H1 (cell line): Measurements from ENCODE around the gene NDUFB10. TPM values are rescaled to one million over a fixed set of nuclear protein-coding genes. Genes with fewer than 3 reads are reported as not detected.
A peak's percentile ranks its signal among the peaks of the same experiment; 100 is the strongest.

Source experiments
- CTCF ChIA-PET: fragments of 300-600 bp; sonication (Branson Sonifier 250); formaldehyde crosslinking; loops from one replicate; lab custom pipeline; 2021; ENCODE audit not compliant: partially characterized antibody; lab: Charles Lee
- POLR2A ChIA-PET: fragments of 300-600 bp; sonication (Branson Sonifier 250); formaldehyde crosslinking; loops from one replicate; lab custom pipeline; 2021; ENCODE audit warnings: inconsistent platforms; ENCODE audit not compliant: partially characterized antibody; lab: Charles Lee
- DNase-seq, 2 experiments: peaks; one replicate each; pipeline versions ENCODE4 v3.0.0 to v3.0.0-alpha.2; 2010 to 2022; ENCODE audit warnings: low spot score in 2 of 2, low read depth in 1 of 2, mixed read lengths in 1 of 2
- FAIRE-seq: peaks from 2 replicates; lab custom pipeline; 2011; peaks lifted over from hg19 to GRCh38; lab: Jason Lieb, UNC
- H2AFZ ChIP-seq: 2 replicates; pipeline ENCODE4 v1.8.1; 2012; ENCODE audit warnings: low read length, inconsistent platforms
- H2AK5ac ChIP-seq: 2 replicates; pipeline ENCODE4 v1.6.1; 2013; ENCODE audit warnings: low read depth, low read length
- H2BK120ac ChIP-seq: replicated peaks from 2 replicates; pipeline ENCODE3; 2013; ENCODE audit warnings: low read depth, low read length, inconsistent platforms
- H2BK12ac ChIP-seq: 2 replicates; pipeline ENCODE4 v1.6.1; 2013; ENCODE audit warnings: low read depth, low read length
- H2BK15ac ChIP-seq: 2 replicates; pipeline ENCODE4 v1.6.1; 2013; ENCODE audit warnings: low read length
- H2BK20ac ChIP-seq: 2 replicates; pipeline ENCODE4 v1.6.1; 2013; ENCODE audit warnings: low read length
- H2BK5ac ChIP-seq: 2 replicates; pipeline ENCODE4 v1.6.1; 2013; ENCODE audit warnings: low read depth, low read length
- H3K14ac ChIP-seq: 2 replicates; pipeline ENCODE4 v1.6.1; 2013; ENCODE audit warnings: inconsistent platforms; ENCODE audit not compliant: insufficient read length
- H3K18ac ChIP-seq: 2 replicates; pipeline ENCODE4 v1.6.1; 2013; ENCODE audit warnings: low read length; ENCODE audit errors: extremely low read depth
- H3K23ac ChIP-seq: 2 replicates; pipeline ENCODE4 v1.6.1; 2013; ENCODE audit warnings: inconsistent platforms; ENCODE audit not compliant: insufficient read length
- H3K23me2 ChIP-seq: 2 replicates; pipeline ENCODE4 v1.6.1; 2013; ENCODE audit warnings: low read depth, low read length
- H3K27ac ChIP-seq: 2 replicates; pipeline ENCODE4 v1.6.1; 2011; ENCODE audit warnings: low read depth, low read length, inconsistent platforms
- H3K27me3 ChIP-seq, 4 experiments: replicated peaks in 1 of 4; 1 replicate in 1 of 4; 2 replicates in 3 of 4; pipeline versions ENCODE4 v1.6.1 to v1.8.1; 2011 to 2013; ENCODE audit warnings: low read length in 3 of 4, mild to moderate bottlenecking in 3 of 4, inconsistent platforms in 2 of 4, mixed read lengths in 2 of 4, moderate library complexity in 1 of 4; ENCODE audit not compliant: control insufficient read depth in 3 of 4, insufficient read depth in 3 of 4; ENCODE audit errors: extremely low read depth in 1 of 4
- H3K36me3 ChIP-seq, 4 experiments: 2 replicates each; pipeline versions ENCODE4 v1.6.1 to v1.8.1; 2011 to 2013; ENCODE audit warnings: mild to moderate bottlenecking in 4 of 4, low read length in 3 of 4, moderate library complexity in 2 of 4, control low read depth in 1 of 4, inconsistent platforms in 1 of 4; ENCODE audit not compliant: insufficient read depth in 4 of 4, control insufficient read depth in 2 of 4
- H3K4ac ChIP-seq: replicated peaks from 2 replicates; pipeline ENCODE3; 2013; ENCODE audit warnings: low read length, low read depth, mixed read lengths, inconsistent platforms; ENCODE audit not compliant: insufficient read length
- H3K4me1 ChIP-seq, 4 experiments: replicated peaks in 1 of 4; 1 replicate in 1 of 4; 2 replicates in 3 of 4; pipeline versions ENCODE4 v1.6.1 to v1.8.1; 2011 to 2013; ENCODE audit warnings: low read length in 3 of 4, inconsistent platforms in 2 of 4, mixed read lengths in 1 of 4; ENCODE audit not compliant: insufficient read depth in 4 of 4, control insufficient read depth in 3 of 4
- H3K4me2 ChIP-seq, 2 experiments: 2 replicates each; pipeline versions ENCODE4 v1.6.1 to v1.8.1; 2011 to 2013; ENCODE audit warnings: low read depth in 2 of 2, low read length in 2 of 2, control low read depth in 1 of 2, inconsistent platforms in 1 of 2, mild to moderate bottlenecking in 1 of 2; ENCODE audit not compliant: insufficient read depth in 1 of 2
- H3K4me3 ChIP-seq, 4 experiments: fragments of 200-600, 300-600 bp in 1 of 4; sonication (generic), shearing (Covaris generic), sonication (Bioruptor Twin) in 1 of 4; 2 replicates each; pipeline versions ENCODE4 v1.5.1 to v1.8.1; 2011 to 2016; ENCODE audit warnings: low read length in 4 of 4, low read depth in 3 of 4, control low read depth in 2 of 4, inconsistent platforms in 2 of 4, mild to moderate bottlenecking in 2 of 4, mixed read lengths in 1 of 4, moderate library complexity in 1 of 4; ENCODE audit not compliant: insufficient read depth in 2 of 4; ENCODE audit errors: extremely low read depth in 1 of 4
- H3K56ac ChIP-seq: replicated peaks from 2 replicates; pipeline ENCODE3; 2013; ENCODE audit warnings: low read depth, mild to moderate bottlenecking, mixed read lengths, low read length, inconsistent platforms; ENCODE audit not compliant: insufficient read length
- H3K79me1 ChIP-seq: 2 replicates; pipeline ENCODE4 v1.6.1; 2013; ENCODE audit warnings: low read depth, low read length, control low read depth
- H3K79me2 ChIP-seq, 2 experiments: 2 replicates each; pipeline versions ENCODE4 v1.6.1 to v1.8.1; 2012 to 2013; ENCODE audit warnings: low read length in 2 of 2, mild to moderate bottlenecking in 2 of 2, inconsistent platforms in 1 of 2; ENCODE audit not compliant: insufficient read depth in 2 of 2, control insufficient read depth in 1 of 2
- H3K9ac ChIP-seq, 4 experiments: replicated peaks in 1 of 4; 1 replicate in 1 of 4; 2 replicates in 3 of 4; pipeline versions ENCODE4 v1.6.1 to v1.8.1; 2011 to 2013; ENCODE audit warnings: low read depth in 3 of 4, low read length in 3 of 4, control low read depth in 2 of 4, mild to moderate bottlenecking in 2 of 4, moderate library complexity in 2 of 4, inconsistent platforms in 1 of 4; ENCODE audit errors: extremely low read depth in 1 of 4
- H3K9me3 ChIP-seq, 2 experiments: 2 replicates each; pipeline versions ENCODE4 v1.6.1 to v1.8.1; 2012 to 2013; ENCODE audit warnings: mild to moderate bottlenecking in 2 of 2, moderate library complexity in 2 of 2, control low read depth in 1 of 2, inconsistent platforms in 1 of 2, low read depth in 1 of 2, low read length in 1 of 2, mixed read lengths in 1 of 2; ENCODE audit not compliant: insufficient read depth in 2 of 2
- H4K20me1 ChIP-seq, 2 experiments: replicated peaks in 1 of 2; 2 replicates each; pipeline versions ENCODE3 to v1.8.1; 2011 to 2013; ENCODE audit warnings: inconsistent platforms in 2 of 2, low read length in 2 of 2, mild to moderate bottlenecking in 1 of 2; ENCODE audit not compliant: insufficient read depth in 2 of 2, control insufficient read depth in 1 of 2
- H4K5ac ChIP-seq: 2 replicates; pipeline ENCODE4 v1.6.1; 2013; ENCODE audit warnings: low read length, low read depth, mixed read lengths, inconsistent platforms; ENCODE audit not compliant: insufficient read length
- H4K8ac ChIP-seq: 2 replicates; pipeline ENCODE4 v1.8.0; 2013; ENCODE audit warnings: mild to moderate bottlenecking, moderate library complexity, low read length, inconsistent platforms; ENCODE audit not compliant: insufficient read depth; ENCODE audit errors: extremely low read depth
- H4K91ac ChIP-seq: replicated peaks from 2 replicates; pipeline ENCODE3; 2013; ENCODE audit warnings: low read length, mixed read lengths, inconsistent platforms; ENCODE audit not compliant: insufficient read length
- CBX5 ChIP-seq: fragments of 300-800, 300-1000 bp; sonication (generic); IDR thresholded peaks from 2 replicates; pipeline ENCODE4 v1.7.1; 2016; ENCODE audit warnings: antibody characterized with exemption, low read length, low read depth
- CREB1 ChIP-seq: IDR thresholded peaks from 2 replicates; pipeline ENCODE4 v1.6.1; 2012; ENCODE audit warnings: inconsistent platforms
- KDM5A ChIP-seq: fragments of 200-600 bp; IDR thresholded peaks from 2 replicates; pipeline ENCODE4 v1.7.1; 2012; ENCODE audit warnings: mild to moderate bottlenecking, low read length, inconsistent platforms, mixed read lengths
- POLR2AphosphoS5 ChIP-seq: IDR thresholded peaks from 2 replicates; pipeline ENCODE4 v1.6.1; 2011; ENCODE audit warnings: low read depth, low read length
- RNF2 ChIP-seq: fragments of 200-900, 300-1000 bp; sonication (generic); IDR thresholded peaks from 2 replicates; pipeline ENCODE4 v1.7.1; 2016; ENCODE audit warnings: borderline replicate concordance, low read depth, mild to moderate bottlenecking, antibody characterized with exemption, low read length; ENCODE audit not compliant: poor library complexity, severe bottlenecking; ENCODE audit errors: missing control alignments
- SIRT6 ChIP-seq: IDR thresholded peaks from one replicate; pipeline ENCODE4 v1.7.1; 2012; ENCODE audit warnings: low read length, inconsistent platforms
- SP4 ChIP-seq: IDR thresholded peaks from 2 replicates; pipeline ENCODE4 v1.6.1; 2012; ENCODE audit warnings: low read length, inconsistent platforms
- WGBS, 2 experiments: shearing (Covaris generic) in 1 of 2; methylation state at CpG; one replicate each; pipeline versions ENCODE4 v1.1.6 to v1.1.7; 2013 to 2015; ENCODE audit warnings: low lambda C conversion rate in 2 of 2, mixed read lengths in 2 of 2, inconsistent platforms in 1 of 2, low coverage in 1 of 2, missing lambda C conversion rate in 1 of 2; ENCODE audit not compliant: insufficient replicate concordance in 2 of 2, insufficient coverage in 1 of 2, insufficient read length in 1 of 2; ENCODE audit errors: extremely low coverage in 1 of 2, missing lambda C conversion rate in 1 of 2; 5-methylcytosine and 5-hydroxymethylcytosine counted together
- polyA plus RNA-seq, 7 experiments: library from polyadenylated mRNA; depleted of rRNA in 3 of 7; stranded (reverse) in 5 of 7; unstranded in 2 of 7; fragments of >200 nt in 5 of 7; fragments of 200-250 nt in 2 of 7; gene quantifications; 1 replicate in 5 of 7; 2 replicates in 1 of 7; 4 replicates in 1 of 7; pipeline versions ENCODE4 v1.2.1 to v1.2.3, GENCODE V29; 2011 to 2013; ENCODE audit warnings: missing spikeins in 2 of 7, mixed read lengths in 2 of 7
- total RNA-seq: library from RNA; stranded (reverse); fragmentation: NEBNext Ultra II Directional; extraction: Animal tissue kit (Norgen Biotek cat#: 25700); gene quantifications from 2 replicates; pipeline ENCODE4 v1.2.1, GENCODE V29; 2021
- TF ChIP-seq, protein P1 (sequence below): IDR thresholded peaks from 2 replicates; pipeline ENCODE4 v1.6.1; 2012; ENCODE audit warnings: low read length, inconsistent platforms

Gene NDUFB10
- total and polyA plus RNA-seq, 2 of the 8 experiments (the other 6 are each of a cell fraction or from before 2014, with no cell fraction given), result 183 to 194 TPM

DNA sequence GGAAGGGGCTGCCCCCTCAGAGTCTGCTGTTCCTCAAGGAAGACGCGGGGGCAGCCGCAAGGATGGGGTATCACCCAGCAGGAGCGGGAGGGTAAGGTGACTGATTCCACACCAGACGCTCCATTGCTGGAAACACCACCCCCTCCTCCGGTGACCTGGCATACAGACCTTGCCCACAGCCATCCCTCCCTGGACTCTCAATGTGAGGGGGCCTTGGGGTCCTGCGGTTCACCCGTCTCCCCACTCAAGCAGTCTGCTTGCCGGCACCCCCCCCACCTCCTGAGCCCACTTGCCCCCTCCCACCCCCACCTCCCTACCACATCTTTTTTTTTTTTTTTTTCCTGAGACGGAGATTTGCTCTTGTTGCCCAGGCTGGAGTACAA is 29.0 kb upstream of the NDUFB10 start:
- Histone ChIP-seq H4K8ac (peak overlapping the region; percentile 77; the same call in 1 of the 2 replicates), H2BK15ac (0 out of 2 replicates have a peak overlapping the region, but pooled peaks have one; percentile 12), H3K27me3 (peaks cover 0 to 17% (median 9%) of the 10 kb centered on the region in 4 experiments; a peak in 5 of 7 replicates), H3K56ac (no peak overlapping the region), H2BK20ac (no peak overlapping the region), H3K4me3 (peak overlapping the region in 1 of 4 experiments; percentile 55; a peak in 1 of 8 replicates), H2BK12ac (peak overlapping the region; percentile 27; the same call in 1 of the 2 replicates), H4K5ac (no peak overlapping the region), H3K23ac (no peak overlapping the region), H3K18ac (no peak overlapping the region), H3K9ac (no peak overlapping the region), H3K27ac (no peak overlapping the region), H4K91ac (no peak overlapping the region), H3K9me3 (no peaks in the 10 kb centered on the region), H3K4ac (no peak overlapping the region), H2AFZ (no peak overlapping the region), H2BK120ac (no peak overlapping the region), H3K79me2 (no peaks in the 10 kb centered on the region), H3K4me1 (peaks cover 0 to 10% (median 4%) of the 10 kb centered on the region in 4 experiments; a peak in 5 of 7 replicates), H2BK5ac (no peak overlapping the region), H3K4me2 (peak overlapping the region in 1 of 2 experiments; percentile 66; a peak in 1 of 4 replicates), H4K20me1 (no peaks in the 10 kb centered on the region), H3K23me2 (no peaks in the 10 kb centered on the region), H3K14ac (no peak overlapping the region), H2AK5ac (no peak overlapping the region), H3K36me3 (no peaks in the 10 kb centered on the region), H3K79me1 (no peaks in the 10 kb centered on the region)
- POLR2A ChIA-PET, result no interaction called here
- FAIRE-seq (no peak), DNase-seq (no peak)
- TF ChIP-seq CREB1 (no peak), CBX5 (no peak), RNF2 (no peak), POLR2AphosphoS5 (no peak), KDM5A (no peak), SIRT6 (no peak), SP4 (no peak)
- TF ChIP-seq, protein P1, sequence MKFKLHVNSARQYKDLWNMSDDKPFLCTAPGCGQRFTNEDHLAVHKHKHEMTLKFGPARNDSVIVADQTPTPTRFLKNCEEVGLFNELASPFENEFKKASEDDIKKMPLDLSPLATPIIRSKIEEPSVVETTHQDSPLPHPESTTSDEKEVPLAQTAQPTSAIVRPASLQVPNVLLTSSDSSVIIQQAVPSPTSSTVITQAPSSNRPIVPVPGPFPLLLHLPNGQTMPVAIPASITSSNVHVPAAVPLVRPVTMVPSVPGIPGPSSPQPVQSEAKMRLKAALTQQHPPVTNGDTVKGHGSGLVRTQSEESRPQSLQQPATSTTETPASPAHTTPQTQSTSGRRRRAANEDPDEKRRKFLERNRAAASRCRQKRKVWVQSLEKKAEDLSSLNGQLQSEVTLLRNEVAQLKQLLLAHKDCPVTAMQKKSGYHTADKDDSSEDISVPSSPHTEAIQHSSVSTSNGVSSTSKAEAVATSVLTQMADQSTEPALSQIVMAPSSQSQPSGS, result no peak
- 100% methylated on average over 2 of the region's 10 CpGs; no CpG with 5 or more reads in 1 of the 2 experiments for WGBS, 2 experiments
- CTCF ChIA-PET, result interaction anchor here (0.8 to 8.0 kb wide), 10 partner anchors 11 to 106 kb away, joined by 3 to 75 read pairs (median 7); partner anchors contain the start of genes RNF151, RPS2 and TBL3
